GM19372 (cell line): ENCODE measurements around the gene MBD5.

Experiments
- ATAC-seq: cut with Tn5 transposase; IDR thresholded peaks from one replicate; pipeline ENCODE4 v1.9.1; 2021; ENCODE audit warnings: mild to moderate bottlenecking, low read depth, moderate library complexity; ENCODE audit not compliant: unreplicated experiment

The MBD5 gene

GRCh38 chr2:148022351-148022750, 1.5 kb downstream of the MBD5 start:
- ATAC-seq: no peak

- no peak for ATAC-seq
Measured at GRCh38 chr2:148022882-148023281, 2.0 kb downstream of the MBD5 start.

- peak; percentile 25 for ATAC-seq
Measured at GRCh38 chr2:148023861-148024260, 3.0 kb downstream of the MBD5 start.

- ATAC-seq: no peak
Measured at GRCh38 chr2:148026573-148026972, 5.7 kb downstream of the MBD5 start.

GRCh38 chr2:148027822-148028221, 6.9 kb downstream of the MBD5 start:
- no peak for ATAC-seq

- ATAC-seq: no peak
Measured at GRCh38 chr2:148028781-148029180, 7.9 kb downstream of the MBD5 start.

- no peak for ATAC-seq
Measured at GRCh38 chr2:148031152-148031551, 10.3 kb downstream of the MBD5 start.

GRCh38 chr2:148032215-148032614, 11.3 kb downstream of the MBD5 start:
- ATAC-seq: no peak

- ATAC-seq: no peak
Measured at GRCh38 chr2:148039783-148040182, 18.9 kb downstream of the MBD5 start.

GRCh38 chr2:148042219-148042618, 21.3 kb downstream of the MBD5 start:
- ATAC-seq: peak; percentile 83

GRCh38 chr2:148044322-148044721, 23.4 kb downstream of the MBD5 start:
- no peak for ATAC-seq

- no peak for ATAC-seq
Measured at GRCh38 chr2:148046802-148047201, 25.9 kb downstream of the MBD5 start.

GRCh38 chr2:148048475-148049221, 27.8 kb downstream of the MBD5 start:
- ATAC-seq: peak; percentile 53

GRCh38 chr2:148049284-148049683, 28.4 kb downstream of the MBD5 start:
- ATAC-seq: no peak

- no peak for ATAC-seq
Measured at GRCh38 chr2:148052687-148053086, 31.8 kb downstream of the MBD5 start.

GRCh38 chr2:148058641-148059040, 37.8 kb downstream of the MBD5 start:
- no peak for ATAC-seq

- no peak for ATAC-seq
Measured at GRCh38 chr2:148063633-148064032, 42.7 kb downstream of the MBD5 start.

- ATAC-seq: no peak
Measured at GRCh38 chr2:148065936-148066335, 45.0 kb downstream of the MBD5 start.

- no peak for ATAC-seq
Measured at GRCh38 chr2:148067801-148068200, 46.9 kb downstream of the MBD5 start.

GRCh38 chr2:148071351-148071750, 50.5 kb downstream of the MBD5 start:
- no peak for ATAC-seq

- ATAC-seq: no peak
Measured at GRCh38 chr2:148096012-148096411, 75.1 kb downstream of the MBD5 start.

- ATAC-seq: no peak
Measured at GRCh38 chr2:148102641-148103040, 81.8 kb downstream of the MBD5 start.

GRCh38 chr2:148103946-148104345, 83.1 kb downstream of the MBD5 start:
- no peak for ATAC-seq
